ENCODE results near the gene SETD3.

DNA sequence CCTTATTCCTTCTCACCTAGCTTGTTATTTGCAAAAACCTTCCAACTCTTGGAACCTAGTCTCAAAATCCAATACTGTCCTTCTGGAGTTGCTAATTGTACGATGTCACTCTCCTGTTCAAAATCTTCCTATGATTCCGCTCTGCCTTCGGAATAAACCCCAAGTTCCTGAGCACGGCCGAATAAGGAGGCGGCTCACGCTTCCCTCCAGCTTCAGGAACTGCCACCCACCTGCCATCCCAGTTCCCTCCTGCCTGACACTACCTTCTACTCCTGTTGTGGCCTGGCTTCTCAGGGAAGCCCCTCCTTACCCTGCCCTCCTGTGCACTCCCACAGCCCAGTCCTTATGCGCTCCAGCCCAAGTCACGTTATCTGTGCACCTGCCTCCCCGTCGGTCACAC lies 73.2 kb downstream of the SETD3 start:
- TF ChIP-seq CTCF (IDR thresholded peaks at IDR 0.05; ENCODE audit: insufficient read depth, low read depth, low read length), result no peak
- no peak for TF ChIP-seq EZH2 (IDR thresholded peaks at IDR 0.05; ENCODE audit: insufficient read depth, low read length)
